ENCODE results near the gene LCA5.

GRCh38 chr6:79518842-79519241, 18.4 kb downstream of the LCA5 start:
- TF ChIP-seq CTCF (IDR thresholded peaks at IDR 0.05) (no peak), EZH2 (IDR thresholded peaks at IDR 0.05; ENCODE audit: borderline replicate concordance, insufficient read depth, low read depth, low read length, poor library complexity, severe bottlenecking) (no peak)

All from B cell (primary cell).